SK-N-MC (cell line): Measurements from ENCODE around the gene BCAR3.
A peak's percentile ranks its signal among the peaks of the same experiment; 100 is the strongest.

ENCODE experiments used
- EZH2 ChIP-seq: fragments of 200-600 bp; sonication (generic); IDR thresholded peaks from one replicate; pipeline ENCODE4 v1.6.1; 2017; ENCODE audit warnings: antibody characterized with exemption
- FOXP2 ChIP-seq: optimal IDR thresholded peaks from 2 replicates; pipeline ENCODE3; 2011; ENCODE audit warnings: mild to moderate bottlenecking, moderate library complexity; ENCODE audit not compliant: insufficient read depth; ENCODE audit errors: extremely low read length, control extremely low read depth
- POLR2AphosphoS5 ChIP-seq: IDR thresholded peaks from 2 replicates; pipeline ENCODE4 v1.6.1; 2012; ENCODE audit warnings: mild to moderate bottlenecking, low read depth, low read length, borderline replicate concordance

DNA sequence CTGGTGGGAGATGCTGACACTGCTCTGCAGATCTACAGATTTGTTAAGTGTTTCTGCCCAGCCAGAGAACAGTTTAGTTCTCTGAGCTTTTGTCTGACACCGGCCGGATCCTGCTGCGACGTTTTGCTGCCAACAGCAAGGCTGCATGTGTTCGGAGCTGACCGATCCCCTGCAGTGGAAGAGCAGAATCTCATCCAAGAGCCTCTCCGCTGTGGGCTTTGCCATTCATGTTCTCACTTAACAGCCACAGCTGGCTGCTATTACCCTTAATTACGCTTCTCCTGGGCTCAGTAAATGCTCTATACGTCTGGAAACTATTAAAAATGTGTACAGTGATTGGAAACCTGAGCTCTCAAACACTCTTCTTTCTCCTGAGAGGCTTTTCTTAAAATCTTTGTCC, 105.3 kb downstream of the BCAR3 start:
- no peak for TF ChIP-seq EZH2
- TF ChIP-seq POLR2AphosphoS5, result no peak; the same call in 1 of the 2 replicates
- TF ChIP-seq FOXP2, result peak; percentile 59
